Measurements from ENCODE around the gene CACNA1C.
A peak's percentile ranks its signal among the peaks of the same experiment; 100 is the strongest.

The CACNA1C gene

GRCh38 chr12:2191534-2192153 is 138.9 kb downstream of the CACNA1C start:
- Histone ChIP-seq H3K4me1 (ENCODE audit: control insufficient read depth, insufficient read depth, low read length) (peaks cover 2% of the 10 kb centered on the region), H3K27me3 (ENCODE audit: control insufficient read depth, insufficient read depth, low read length) (no peaks in the 10 kb centered on the region), H3K36me3 (ENCODE audit: control insufficient read depth, insufficient read depth, low read length) (no peaks in the 10 kb centered on the region), H3K4me3 (ENCODE audit: low read length) (no peak overlapping the region), H3K27ac (ENCODE audit: low read depth, low read length) (no peak overlapping the region), H3K9ac (ENCODE audit: low read length) (no peak overlapping the region)

DNA sequence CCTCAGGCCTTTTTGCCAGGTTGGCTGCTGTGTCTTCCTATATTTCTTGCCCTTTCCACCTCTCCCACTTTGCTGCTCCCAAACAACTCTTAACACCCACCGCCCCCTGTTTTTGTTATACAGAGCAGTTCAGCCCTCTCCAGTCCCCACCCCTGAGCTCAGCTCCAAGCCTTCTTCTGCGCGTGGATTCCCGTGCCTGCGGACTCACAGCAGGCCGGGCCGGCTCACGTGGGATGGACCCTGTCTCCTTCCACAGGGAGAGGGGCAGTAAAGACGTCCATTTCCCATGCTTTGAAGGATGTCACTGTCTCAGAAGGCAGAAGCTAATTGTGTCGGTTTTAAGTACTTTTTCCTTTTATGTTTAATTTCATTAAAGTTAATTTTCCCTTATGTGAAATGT is 139.4 kb downstream of the CACNA1C start:
- H3K4me1 ChIP-seq (ENCODE audit: control insufficient read depth, insufficient read depth, low read length), result peaks cover 6% of the 10 kb centered on the region
- H3K4me3 ChIP-seq (ENCODE audit: low read length), result no peak overlapping the region
- no peaks in the 10 kb centered on the region for H3K36me3 ChIP-seq (ENCODE audit: control insufficient read depth, insufficient read depth, low read length)
- no peak overlapping the region for H3K9ac ChIP-seq (ENCODE audit: low read length)
- no peaks in the 10 kb centered on the region for H3K27me3 ChIP-seq (ENCODE audit: control insufficient read depth, insufficient read depth, low read length)
- no peak overlapping the region for H3K27ac ChIP-seq (ENCODE audit: low read depth, low read length)

DNA sequence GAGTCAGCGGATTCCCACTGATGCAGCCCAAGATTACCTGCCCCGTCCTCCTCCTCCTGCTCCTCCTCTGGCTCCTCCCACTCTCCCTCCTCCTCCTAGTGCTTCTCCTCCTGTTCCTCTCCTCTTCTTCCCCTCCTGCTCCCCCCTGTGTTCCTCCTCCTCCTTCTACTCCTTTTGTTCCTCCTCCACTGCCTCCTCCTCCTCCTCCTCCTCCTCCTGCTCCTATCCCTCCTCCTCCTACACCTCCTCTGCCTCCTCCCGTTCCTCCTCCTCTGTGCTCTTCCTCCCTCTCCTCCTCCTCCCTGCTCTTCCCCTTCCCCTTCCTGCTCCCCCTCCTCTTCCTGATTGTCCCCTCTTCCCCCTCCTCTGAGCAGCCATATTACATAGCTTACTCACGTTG is 141.3 kb downstream of the CACNA1C start:
- peak overlapping the region; percentile 25 for H3K27ac ChIP-seq (ENCODE audit: low read depth, low read length)
- peaks cover 14% of the 10 kb centered on the region for H3K4me1 ChIP-seq (ENCODE audit: control insufficient read depth, insufficient read depth, low read length)
- no peaks in the 10 kb centered on the region for H3K36me3 ChIP-seq (ENCODE audit: control insufficient read depth, insufficient read depth, low read length)
- no peak overlapping the region for H3K4me3 ChIP-seq (ENCODE audit: low read length)
- no peak overlapping the region for H3K9ac ChIP-seq (ENCODE audit: low read length)
- H3K27me3 ChIP-seq (ENCODE audit: control insufficient read depth, insufficient read depth, low read length), result no peaks in the 10 kb centered on the region

- Histone ChIP-seq H3K4me1 (ENCODE audit: control insufficient read depth, insufficient read depth, low read length) (peaks cover 14% of the 10 kb centered on the region), H3K27ac (ENCODE audit: low read depth, low read length) (peak overlapping the region; percentile 4), H3K36me3 (ENCODE audit: control insufficient read depth, insufficient read depth, low read length) (no peaks in the 10 kb centered on the region)
These were observed 141.8 kb downstream of the CACNA1C start for GRCh38 chr12:2194571-2194970.

DNA sequence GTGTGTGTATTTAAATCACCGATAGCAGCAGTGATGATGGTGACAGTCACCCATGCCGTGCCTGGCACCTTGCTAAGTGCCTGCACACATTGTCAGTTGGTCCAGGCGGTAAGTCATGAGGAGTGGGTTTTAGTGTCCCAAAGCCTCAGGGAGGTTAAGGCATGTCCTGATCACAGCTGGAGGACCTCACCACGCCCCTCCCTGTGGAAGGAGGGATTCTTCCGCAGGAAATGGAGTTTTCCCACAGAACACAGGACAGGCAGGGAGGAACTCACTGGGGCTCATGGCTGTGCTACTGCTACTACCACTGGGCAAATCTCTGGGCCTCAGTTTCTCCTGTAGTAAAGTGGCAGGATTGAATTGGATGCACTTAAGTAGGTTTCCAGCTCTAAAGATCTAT is 142.3 kb downstream of the CACNA1C start:
- H3K4me3 ChIP-seq (ENCODE audit: low read length), result no peak overlapping the region
- H3K27ac ChIP-seq (ENCODE audit: low read depth, low read length), result peak overlapping the region; percentile 4
- H3K27me3 ChIP-seq (ENCODE audit: control insufficient read depth, insufficient read depth, low read length), result no peaks in the 10 kb centered on the region
- H3K36me3 ChIP-seq (ENCODE audit: control insufficient read depth, insufficient read depth, low read length), result no peaks in the 10 kb centered on the region
- H3K4me1 ChIP-seq (ENCODE audit: control insufficient read depth, insufficient read depth, low read length), result peaks cover 14% of the 10 kb centered on the region
- H3K9ac ChIP-seq (ENCODE audit: low read length), result no peak overlapping the region

More at GRCh38 chr12:2194571-2194970, 141.8 kb downstream of the CACNA1C start:
- no peaks in the 10 kb centered on the region for H3K27me3 ChIP-seq (ENCODE audit: control insufficient read depth, insufficient read depth, low read length)
- H3K4me3 ChIP-seq (ENCODE audit: low read length), result no peak overlapping the region
- no peak overlapping the region for H3K9ac ChIP-seq (ENCODE audit: low read length)

GRCh38 chr12:2198005-2198501 is 145.3 kb downstream of the CACNA1C start:
- Histone ChIP-seq H3K9ac (ENCODE audit: low read length) (no peak overlapping the region), H3K36me3 (ENCODE audit: control insufficient read depth, insufficient read depth, low read length) (no peaks in the 10 kb centered on the region), H3K27ac (ENCODE audit: low read depth, low read length) (peak overlapping the region; percentile 72), H3K4me3 (ENCODE audit: low read length) (no peak overlapping the region), H3K27me3 (ENCODE audit: control insufficient read depth, insufficient read depth, low read length) (no peaks in the 10 kb centered on the region), H3K4me1 (ENCODE audit: control insufficient read depth, insufficient read depth, low read length) (peaks cover 14% of the 10 kb centered on the region)

DNA sequence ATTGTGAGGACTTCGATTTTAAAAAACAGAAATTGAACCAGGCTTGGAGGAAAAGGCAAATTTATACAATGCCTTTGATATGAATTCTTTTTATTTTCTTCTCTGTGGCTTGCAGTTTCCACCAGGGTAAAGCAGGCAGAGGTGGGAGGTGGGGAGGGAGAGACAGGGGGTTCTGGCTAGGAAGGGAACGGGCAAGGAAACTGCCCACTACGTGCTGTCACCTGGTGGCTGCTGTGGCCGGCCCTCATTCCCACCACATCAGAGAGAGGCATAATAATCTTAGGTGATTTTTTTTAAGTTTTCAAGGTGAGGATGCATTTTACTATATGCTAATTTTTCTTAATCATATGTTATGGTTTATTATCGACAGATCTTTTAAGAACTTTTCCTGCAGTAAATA is 145.8 kb downstream of the CACNA1C start:
- H3K9ac ChIP-seq (ENCODE audit: low read length), result no peak overlapping the region
- H3K4me1 ChIP-seq (ENCODE audit: control insufficient read depth, insufficient read depth, low read length), result peaks cover 14% of the 10 kb centered on the region
- no peak overlapping the region for H3K4me3 ChIP-seq (ENCODE audit: low read length)
- H3K27ac ChIP-seq (ENCODE audit: low read depth, low read length), result peak overlapping the region; percentile 72
- no peaks in the 10 kb centered on the region for H3K36me3 ChIP-seq (ENCODE audit: control insufficient read depth, insufficient read depth, low read length)
- no peaks in the 10 kb centered on the region for H3K27me3 ChIP-seq (ENCODE audit: control insufficient read depth, insufficient read depth, low read length)

DNA sequence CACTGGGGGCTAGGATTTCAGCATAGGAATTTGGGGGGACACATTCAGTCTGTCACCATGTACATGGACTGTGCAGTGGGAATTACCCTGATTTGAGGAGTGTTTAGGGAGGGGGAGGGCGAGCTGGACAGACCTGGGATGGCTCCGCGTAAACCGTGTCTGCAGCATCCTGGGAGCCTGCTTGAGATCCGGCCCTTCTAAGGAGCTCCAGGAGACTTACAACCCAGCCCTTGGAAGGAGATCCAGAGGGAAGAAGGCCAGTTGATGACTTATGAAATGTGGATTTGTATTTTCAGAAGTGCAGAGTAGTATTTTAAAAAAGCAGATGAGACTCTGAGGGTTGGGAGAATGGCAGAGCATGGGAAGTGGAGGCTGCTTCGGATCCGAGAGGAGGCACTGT is 153.2 kb downstream of the CACNA1C start:
- H3K27me3 ChIP-seq (ENCODE audit: control insufficient read depth, insufficient read depth, low read length), result no peaks in the 10 kb centered on the region
- H3K27ac ChIP-seq (ENCODE audit: low read depth, low read length), result peak overlapping the region; percentile 88
- H3K4me1 ChIP-seq (ENCODE audit: control insufficient read depth, insufficient read depth, low read length), result peaks cover 20% of the 10 kb centered on the region
- H3K9ac ChIP-seq (ENCODE audit: low read length), result no peak overlapping the region
- no peak overlapping the region for H3K4me3 ChIP-seq (ENCODE audit: low read length)
- H3K36me3 ChIP-seq (ENCODE audit: control insufficient read depth, insufficient read depth, low read length), result no peaks in the 10 kb centered on the region

GRCh38 chr12:2208837-2209635 is 156.2 kb downstream of the CACNA1C start:
- Histone ChIP-seq H3K9ac (ENCODE audit: low read length) (no peak overlapping the region), H3K4me3 (ENCODE audit: low read length) (no peak overlapping the region), H3K27ac (ENCODE audit: low read depth, low read length) (peak overlapping the region; percentile 65), H3K27me3 (ENCODE audit: control insufficient read depth, insufficient read depth, low read length) (no peaks in the 10 kb centered on the region), H3K36me3 (ENCODE audit: control insufficient read depth, insufficient read depth, low read length) (no peaks in the 10 kb centered on the region), H3K4me1 (ENCODE audit: control insufficient read depth, insufficient read depth, low read length) (peaks cover 37% of the 10 kb centered on the region)

DNA sequence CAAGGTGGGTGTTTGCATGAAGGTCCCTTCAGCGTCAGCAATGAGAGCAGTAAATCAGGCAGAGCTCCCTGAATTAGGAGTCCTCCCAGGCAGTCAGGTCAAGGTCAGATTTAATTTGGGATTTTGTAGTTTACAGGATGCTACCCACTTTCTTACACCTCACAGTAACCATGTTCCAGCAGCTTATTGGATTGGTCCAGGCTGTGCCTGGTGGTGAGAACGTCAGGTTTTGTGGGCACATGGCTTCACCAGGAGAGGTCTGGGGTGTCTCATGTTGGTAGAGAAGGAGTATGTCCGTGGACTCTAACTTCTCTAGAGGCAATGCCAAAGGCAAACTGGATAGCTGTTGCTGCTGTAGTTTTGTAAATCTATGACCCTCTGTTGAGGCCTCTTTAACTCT is 158.3 kb downstream of the CACNA1C start:
- no peaks in the 10 kb centered on the region for H3K27me3 ChIP-seq (ENCODE audit: control insufficient read depth, insufficient read depth, low read length)
- peak overlapping the region; percentile 47 for H3K27ac ChIP-seq (ENCODE audit: low read depth, low read length)
- H3K4me3 ChIP-seq (ENCODE audit: low read length), result no peak overlapping the region
- no peaks in the 10 kb centered on the region for H3K36me3 ChIP-seq (ENCODE audit: control insufficient read depth, insufficient read depth, low read length)
- peaks cover 37% of the 10 kb centered on the region for H3K4me1 ChIP-seq (ENCODE audit: control insufficient read depth, insufficient read depth, low read length)
- H3K9ac ChIP-seq (ENCODE audit: low read length), result no peak overlapping the region

- Histone ChIP-seq H3K27ac (ENCODE audit: low read depth, low read length) (peak overlapping the region; percentile 63), H3K4me1 (ENCODE audit: control insufficient read depth, insufficient read depth, low read length) (peaks cover 39% of the 10 kb centered on the region), H3K4me3 (ENCODE audit: low read length) (no peak overlapping the region), H3K9ac (ENCODE audit: low read length) (no peak overlapping the region), H3K27me3 (ENCODE audit: control insufficient read depth, insufficient read depth, low read length) (no peaks in the 10 kb centered on the region), H3K36me3 (ENCODE audit: control insufficient read depth, insufficient read depth, low read length) (no peaks in the 10 kb centered on the region)
These were observed 159.8 kb downstream of the CACNA1C start for GRCh38 chr12:2212537-2212936.

- no peak overlapping the region for H3K9ac ChIP-seq (ENCODE audit: low read length)
- H3K27me3 ChIP-seq (ENCODE audit: control insufficient read depth, insufficient read depth, low read length), result no peaks in the 10 kb centered on the region
- no peak overlapping the region for H3K4me3 ChIP-seq (ENCODE audit: low read length)
- H3K36me3 ChIP-seq (ENCODE audit: control insufficient read depth, insufficient read depth, low read length), result no peaks in the 10 kb centered on the region
- peaks cover 35% of the 10 kb centered on the region for H3K4me1 ChIP-seq (ENCODE audit: control insufficient read depth, insufficient read depth, low read length)
- H3K27ac ChIP-seq (ENCODE audit: low read depth, low read length), result peak overlapping the region; percentile 63
These were observed 160.4 kb downstream of the CACNA1C start for GRCh38 chr12:2212971-2213869.
